HEK293 (cell line): ENCODE data around the gene VRK3.
A peak's percentile ranks its signal among the peaks of the same experiment; 100 is the strongest.

Experiments used
- CTCF ChIA-PET: fragments of 350-600 bp; formaldehyde crosslinking; extraction: SDS; loops from one replicate; lab custom pipeline; 2021; ENCODE audit warnings: antibody characterized with exemption; lab: Yijun Ruan, JAX
- POLR2A ChIA-PET: fragments of 300-600 bp; formaldehyde crosslinking; extraction: SDS; loops from one replicate; lab custom pipeline; 2020; ENCODE audit warnings: antibody characterized with exemption, inconsistent platforms; lab: Yijun Ruan, JAX
- H3K27ac ChIP-seq: fragments of 200-500 bp; sonication (Bioruptor generic); 2 replicates; pipeline ENCODE4 v1.5.1; 2014; ENCODE audit warnings: low read depth, low read length, control low read depth, inconsistent platforms; ENCODE audit errors: extremely low read depth
- H3K36me3 ChIP-seq, 2 experiments: fragments of 200-500 bp in 1 of 2; sonication (Bioruptor generic) in 1 of 2; 1 replicate in 1 of 2; 2 replicates in 1 of 2; pipeline ENCODE4 v1.5.1; 2014 to 2017; ENCODE audit warnings: inconsistent platforms in 2 of 2, low read length in 2 of 2; ENCODE audit not compliant: control insufficient read depth in 2 of 2, insufficient read depth in 1 of 2
- H3K4me1 ChIP-seq: fragments of 200-500 bp; sonication (Bioruptor generic); 2 replicates; pipeline ENCODE4 v1.5.1; 2014; ENCODE audit warnings: mild to moderate bottlenecking, low read length, inconsistent platforms; ENCODE audit not compliant: control insufficient read depth, insufficient read depth
- H3K4me3 ChIP-seq: 2 replicates; pipeline ENCODE4 v1.5.1; 2011; ENCODE audit warnings: low read depth, mild to moderate bottlenecking, control low read depth, low read length, moderate library complexity
- H3K9me3 ChIP-seq: fragments of 200-500 bp; sonication (Bioruptor generic); 2 replicates; pipeline ENCODE4 v1.5.1; 2014; ENCODE audit warnings: low read depth, low read length, inconsistent platforms; ENCODE audit not compliant: control insufficient read depth, insufficient read depth
- IKZF3 ChIP-seq: fragments of 450-650 bp; IDR thresholded peaks from 2 replicates; pipeline ENCODE4 v1.5.0; 2018; ENCODE audit warnings: missing biosample characterization, mild to moderate bottlenecking, missing genetic modification characterization, moderate library complexity
- KLF17 ChIP-seq: fragments of 450-650 bp; formaldehyde crosslinking; IDR thresholded peaks from 2 replicates; pipeline ENCODE4 v1.5.1; 2016; ENCODE audit warnings: missing biosample characterization, missing genetic modification characterization
- SETDB1 ChIP-seq: IDR thresholded peaks from one replicate; pipeline ENCODE4 v1.6.1; 2017; ENCODE audit warnings: mild to moderate bottlenecking, low read length, moderate library complexity, mixed read lengths; ENCODE audit not compliant: insufficient read length
- TRIM28 ChIP-seq: IDR thresholded peaks from 2 replicates; pipeline ENCODE4 v1.6.1; 2011; ENCODE audit warnings: low read length, control low read depth, borderline replicate concordance
- ZFP3 ChIP-seq: fragments of 450-650 bp; formaldehyde crosslinking; IDR thresholded peaks from 2 replicates; pipeline ENCODE4 v1.5.1; 2016; ENCODE audit warnings: low read depth, missing biosample characterization, missing genetic modification characterization
- ZNF280D ChIP-seq: fragments of 450-650 bp; formaldehyde crosslinking; IDR thresholded peaks from 2 replicates; pipeline ENCODE4 v1.5.1; 2016; ENCODE audit warnings: missing biosample characterization, missing genetic modification characterization
- ZNF530 ChIP-seq: fragments of 450-650 bp; formaldehyde crosslinking; IDR thresholded peaks from 2 replicates; pipeline ENCODE4 v1.5.1; 2016; ENCODE audit warnings: low read depth, missing biosample characterization, missing genetic modification characterization
- ZNF585B ChIP-seq: fragments of 450-650 bp; formaldehyde crosslinking; IDR thresholded peaks from 2 replicates; pipeline ENCODE4 v1.5.1; 2016; ENCODE audit warnings: missing biosample characterization, missing genetic modification characterization
- ZNF600 ChIP-seq: fragments of 450-650 bp; formaldehyde crosslinking; IDR thresholded peaks from 2 replicates; pipeline ENCODE4 v1.5.1; 2016; ENCODE audit warnings: missing biosample characterization, missing genetic modification characterization
- ZNF639 ChIP-seq: fragments of 450-650 bp; formaldehyde crosslinking; IDR thresholded peaks from 2 replicates; pipeline ENCODE4 v1.5.1; 2016; ENCODE audit warnings: missing biosample characterization, missing genetic modification characterization

The VRK3 gene

GRCh38 chr19:50059045-50059444 is 33.9 kb upstream of the VRK3 start:
- POLR2A ChIA-PET = no interaction called here

GRCh38 chr19:50058425-50058824 is 33.3 kb upstream of the VRK3 start:
- no peak overlapping the region for H3K27ac ChIP-seq
- H3K4me3 ChIP-seq = no peak overlapping the region
- no peaks in the 10 kb centered on the region for H3K4me1 ChIP-seq
- H3K9me3 ChIP-seq = no peaks in the 10 kb centered on the region
- TF ChIP-seq ZNF639 (tag by site-specific recombination) = no peak
- H3K36me3 ChIP-seq = no peaks in the 10 kb centered on the region
- CTCF ChIA-PET = interaction anchor here (2.5 kb wide), 1 partner anchor 11 kb away, joined by 11 read pairs; no protein-coding TSS in a partner anchor
- POLR2A ChIA-PET = no interaction called here

More at GRCh38 chr19:50059045-50059444, 33.9 kb upstream of the VRK3 start:
- Histone ChIP-seq H3K9me3 (no peaks in the 10 kb centered on the region), H3K4me1 (no peaks in the 10 kb centered on the region), H3K27ac (no peak overlapping the region)
- CTCF ChIA-PET = interaction anchor here (2.5 kb wide), 1 partner anchor 12 kb away, joined by 11 read pairs; no protein-coding TSS in a partner anchor
- peak; percentile 50; the same call in 1 of the 2 replicates for TF ChIP-seq TRIM28
- TF ChIP-seq SETDB1 = peak; percentile 98
- no peak for TF ChIP-seq KLF17 (tag by site-specific recombination)
- TF ChIP-seq ZNF280D = peak; percentile 75; the same call in 1 of the 2 replicates
- TF ChIP-seq ZNF530 (tag by site-specific recombination) = no peak
- TF ChIP-seq, all 188 proteins: peak for 3
- Histone ChIP-seq H3K36me3 (no peaks in the 10 kb centered on the region), H3K4me3 (no peak overlapping the region)

- no peak for TF ChIP-seq ZNF585B
- no peak for TF ChIP-seq ZNF600 (tag by site-specific recombination)
- Histone ChIP-seq H3K36me3 (peaks cover 0 to 3% of the 10 kb centered on the region in 2 experiments; a peak in 1 of 3 replicates), H3K4me3 (no peak overlapping the region), H3K27ac (no peak overlapping the region), H3K4me1 (no peaks in the 10 kb centered on the region), H3K9me3 (no peaks in the 10 kb centered on the region)
- ChIA-PET CTCF (no interaction called here), POLR2A (no interaction called here)
Observed at GRCh38 chr19:50053119-50053518, 27.9 kb upstream of the VRK3 start.

- Histone ChIP-seq H3K4me3 (no peak overlapping the region), H3K4me1 (no peaks in the 10 kb centered on the region), H3K9me3 (no peaks in the 10 kb centered on the region), H3K36me3 (peaks cover 0 to 15% of the 10 kb centered on the region in 2 experiments; a peak in 1 of 3 replicates), H3K27ac (no peak overlapping the region)
- CTCF ChIA-PET = interaction anchor here (0.7 to 1.4 kb wide), 2 partner anchors 10 to 11 kb away, joined by 3 to 6 read pairs; no protein-coding TSS in a partner anchor
- TF ChIP-seq ZNF585B = no peak
- peak; percentile 72 for TF ChIP-seq ZFP3
- TF ChIP-seq IKZF3 (tag by site-specific recombination) = no peak
- POLR2A ChIA-PET = no interaction called here
Observed at GRCh38 chr19:50051964-50052363, 26.8 kb upstream of the VRK3 start.
